OCI-LY1 (cell line): ENCODE data around the gene JUND.

Source experiments
- H2AFZ ChIP-seq: fragments of 200-600 bp; sonication (generic), shearing (Covaris generic); 2 replicates; pipeline ENCODE4 v1.6.0; 2014; ENCODE audit warnings: antibody characterized with exemption, mild to moderate bottlenecking, low read length
- H3F3A ChIP-seq: fragments of 200-600 bp; sonication (generic), shearing (Covaris generic); 2 replicates; pipeline ENCODE4 v1.6.0; 2014; ENCODE audit warnings: mild to moderate bottlenecking, antibody characterized with exemption, low read length, moderate library complexity; ENCODE audit not compliant: insufficient read depth
- H3K27ac ChIP-seq: fragments of 200-600 bp; sonication (generic); 2 replicates; pipeline ENCODE4 v1.5.1; 2014; ENCODE audit warnings: low read length, mixed run types, mild to moderate bottlenecking, low read depth; ENCODE audit not compliant: poor library complexity, severe bottlenecking
- H3K27me3 ChIP-seq: fragments of 200-600 bp; sonication (generic); 2 replicates; pipeline ENCODE4 v1.6.0; 2014; ENCODE audit warnings: antibody characterized with exemption, mild to moderate bottlenecking, low read length, moderate library complexity; ENCODE audit not compliant: insufficient read depth
- H3K36me3 ChIP-seq: fragments of 200-600 bp; sonication (generic); 2 replicates; pipeline ENCODE4 v1.6.1; 2014; ENCODE audit warnings: mild to moderate bottlenecking, antibody characterized with exemption, low read length, moderate library complexity, mixed read lengths; ENCODE audit not compliant: insufficient read depth
- H3K4me1 ChIP-seq: fragments of 200-600 bp; sonication (generic); 2 replicates; pipeline ENCODE4 v1.5.1; 2014; ENCODE audit warnings: mild to moderate bottlenecking, low read length, moderate library complexity; ENCODE audit not compliant: insufficient read depth, severe bottlenecking
- H3K4me2 ChIP-seq: fragments of 200-600 bp; sonication (generic), shearing (Covaris generic); 2 replicates; pipeline ENCODE4 v1.6.1; 2014; ENCODE audit warnings: low read length
- H3K4me3 ChIP-seq: fragments of 200-600 bp; sonication (generic); 2 replicates; pipeline ENCODE4 v1.5.1; 2014; ENCODE audit warnings: low read length, low read depth, mild to moderate bottlenecking, mixed read lengths; ENCODE audit not compliant: poor library complexity, severe bottlenecking
- H3K79me2 ChIP-seq: fragments of 200-600 bp; shearing (Covaris generic); 2 replicates; pipeline ENCODE4 v1.6.1; 2016; ENCODE audit warnings: mixed run types, low read length, mixed read lengths; ENCODE audit not compliant: insufficient read depth
- H3K9ac ChIP-seq: fragments of 200-600 bp; sonication (generic), shearing (Covaris generic); 2 replicates; pipeline ENCODE4 v1.6.1; 2014; ENCODE audit warnings: mild to moderate bottlenecking, low read length, mixed read lengths
- H3K9me2 ChIP-seq: fragments of 200-600 bp; sonication (generic), shearing (Covaris generic); 2 replicates; pipeline ENCODE4 v1.6.1; 2014; ENCODE audit warnings: low read depth, mild to moderate bottlenecking, low read length, mixed read lengths
- H3K9me3 ChIP-seq: fragments of 200-600 bp; shearing (Covaris generic); 2 replicates; pipeline ENCODE4 v1.6.1; 2014; ENCODE audit warnings: low read length, mixed read lengths
- H4K20me1 ChIP-seq: fragments of 200-600 bp; sonication (generic), shearing (Covaris generic); 2 replicates; pipeline ENCODE4 v1.6.0; 2016; ENCODE audit warnings: mild to moderate bottlenecking, low read length; ENCODE audit not compliant: insufficient read depth
- EZH2 ChIP-seq: fragments of 200-600 bp; sonication (generic), shearing (Covaris generic); IDR thresholded peaks from 2 replicates; pipeline ENCODE4 v1.8.0; 2017; ENCODE audit warnings: borderline replicate concordance, mixed run types, mild to moderate bottlenecking, antibody characterized with exemption, low read length, moderate library complexity, mixed read lengths
- TF ChIP-seq, protein P1 (sequence below): fragments of 200-600 bp; sonication (generic), shearing (Covaris generic); IDR thresholded peaks from 2 replicates; pipeline ENCODE4 v1.5.1; 2017; ENCODE audit warnings: mild to moderate bottlenecking, antibody characterized with exemption, low read length, moderate library complexity, mixed read lengths

The JUND gene

DNA sequence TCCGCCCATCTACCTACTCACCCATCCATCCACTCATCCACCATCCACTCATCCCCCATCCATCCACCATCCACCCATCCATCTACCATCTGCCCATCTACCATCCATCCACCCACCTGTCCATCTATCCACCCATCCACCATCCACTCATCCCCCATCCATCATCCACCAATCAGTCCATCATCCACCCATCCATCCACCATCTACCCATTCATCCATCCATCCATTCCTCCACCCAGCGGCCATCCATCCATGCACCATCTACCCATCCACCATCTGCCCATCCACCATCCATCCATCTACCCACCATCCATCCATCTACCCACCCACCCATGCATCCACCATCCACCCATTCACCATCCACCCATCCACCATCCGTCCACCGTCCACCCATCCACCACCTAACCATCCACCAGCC, 13.6 kb upstream of the JUND start:
- H3K9me3 ChIP-seq: no peaks in the 10 kb centered on the region
- peaks cover 18% of the 10 kb centered on the region for H3K4me1 ChIP-seq
- no peaks in the 10 kb centered on the region for H3K9me2 ChIP-seq
- no peak overlapping the region for H3K4me3 ChIP-seq
- H3F3A ChIP-seq: no peaks in the 10 kb centered on the region
- H3K4me2 ChIP-seq: no peak overlapping the region
- H3K9ac ChIP-seq: no peak overlapping the region
- no peaks in the 10 kb centered on the region for H3K79me2 ChIP-seq
- H3K36me3 ChIP-seq: no peaks in the 10 kb centered on the region
- no peak overlapping the region for H2AFZ ChIP-seq
- H3K27me3 ChIP-seq: peaks cover 14% of the 10 kb centered on the region; the same call in 1 of the 2 replicates
- no peaks in the 10 kb centered on the region for H4K20me1 ChIP-seq
- H3K27ac ChIP-seq: no peak overlapping the region
- TF ChIP-seq, protein P1, sequence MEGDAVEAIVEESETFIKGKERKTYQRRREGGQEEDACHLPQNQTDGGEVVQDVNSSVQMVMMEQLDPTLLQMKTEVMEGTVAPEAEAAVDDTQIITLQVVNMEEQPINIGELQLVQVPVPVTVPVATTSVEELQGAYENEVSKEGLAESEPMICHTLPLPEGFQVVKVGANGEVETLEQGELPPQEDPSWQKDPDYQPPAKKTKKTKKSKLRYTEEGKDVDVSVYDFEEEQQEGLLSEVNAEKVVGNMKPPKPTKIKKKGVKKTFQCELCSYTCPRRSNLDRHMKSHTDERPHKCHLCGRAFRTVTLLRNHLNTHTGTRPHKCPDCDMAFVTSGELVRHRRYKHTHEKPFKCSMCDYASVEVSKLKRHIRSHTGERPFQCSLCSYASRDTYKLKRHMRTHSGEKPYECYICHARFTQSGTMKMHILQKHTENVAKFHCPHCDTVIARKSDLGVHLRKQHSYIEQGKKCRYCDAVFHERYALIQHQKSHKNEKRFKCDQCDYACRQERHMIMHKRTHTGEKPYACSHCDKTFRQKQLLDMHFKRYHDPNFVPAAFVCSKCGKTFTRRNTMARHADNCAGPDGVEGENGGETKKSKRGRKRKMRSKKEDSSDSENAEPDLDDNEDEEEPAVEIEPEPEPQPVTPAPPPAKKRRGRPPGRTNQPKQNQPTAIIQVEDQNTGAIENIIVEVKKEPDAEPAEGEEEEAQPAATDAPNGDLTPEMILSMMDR: no peak
- TF ChIP-seq EZH2: no peak

DNA sequence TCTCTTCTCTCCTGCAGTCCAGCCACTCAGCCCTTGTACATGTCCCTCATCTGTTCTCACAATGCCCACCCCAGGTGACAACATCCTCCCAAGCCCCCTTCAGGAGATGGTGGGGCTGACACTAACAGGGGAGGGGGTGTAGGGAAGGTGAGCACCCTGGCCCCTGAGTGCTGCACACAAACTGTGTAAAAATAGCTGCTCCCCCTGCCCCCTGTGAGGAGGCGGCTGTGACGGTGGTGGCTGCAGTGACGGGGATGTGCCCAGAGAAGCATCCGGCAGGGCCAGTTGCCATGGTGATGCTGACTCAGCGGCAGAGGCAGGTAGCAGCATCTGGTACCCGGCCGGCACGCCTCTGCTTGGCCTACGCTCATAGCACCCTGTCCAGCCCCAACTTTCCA, 13.0 kb upstream of the JUND start:
- no peak for TF ChIP-seq EZH2
- TF ChIP-seq, protein P1: no peak
- peaks cover 18% of the 10 kb centered on the region for H3K4me1 ChIP-seq

DNA sequence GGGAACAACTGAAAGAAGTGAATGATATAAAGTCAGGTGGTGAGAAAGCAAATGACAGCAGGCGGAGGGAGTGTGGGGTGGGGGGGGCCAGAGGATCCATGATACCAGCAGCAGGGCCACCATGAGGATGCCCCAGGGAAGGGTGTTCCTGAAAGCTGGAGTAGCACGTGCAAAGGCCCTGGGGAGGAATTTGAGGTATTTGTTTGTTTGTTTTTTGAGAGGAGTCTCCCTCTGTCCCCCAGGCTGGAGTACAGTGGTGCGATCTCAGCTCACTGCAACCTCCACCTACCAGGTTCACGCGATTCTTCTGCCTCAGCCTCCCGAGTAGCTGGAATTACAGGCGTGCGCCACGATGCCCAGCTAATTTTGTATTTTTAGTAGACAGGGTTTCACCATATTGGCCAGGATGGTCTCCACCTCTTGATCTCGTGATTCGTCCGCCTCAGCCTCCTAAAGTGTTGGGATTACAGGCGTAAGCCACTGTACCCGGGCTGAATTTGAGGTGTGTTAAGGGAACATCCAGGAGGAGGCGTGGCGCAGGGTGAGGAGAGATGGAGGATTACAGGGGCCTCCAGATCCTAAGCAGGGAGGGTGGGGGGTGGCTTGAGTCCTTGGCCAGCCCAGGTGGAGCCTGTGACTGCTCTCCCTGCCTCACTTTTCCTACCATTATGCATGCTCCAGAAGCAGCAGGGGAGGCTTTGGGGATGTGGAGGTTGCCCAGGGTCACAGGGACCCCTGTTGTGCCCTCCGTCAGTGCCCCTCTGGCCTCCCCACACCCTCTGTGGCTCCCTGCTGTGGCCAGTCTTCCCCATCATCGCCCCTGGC, 12.4 kb upstream of the JUND start:
- Histone ChIP-seq H3K9ac (no peak overlapping the region), H3K9me3 (no peaks in the 10 kb centered on the region), H3K4me2 (no peak overlapping the region), H3K9me2 (no peaks in the 10 kb centered on the region), H3K79me2 (no peaks in the 10 kb centered on the region), H3K27me3 (peaks cover 9% of the 10 kb centered on the region; the same call in 1 of the 2 replicates), H3K27ac (no peak overlapping the region), H3F3A (no peaks in the 10 kb centered on the region), H3K4me1 (peaks cover 18% of the 10 kb centered on the region), H2AFZ (no peak overlapping the region), H3K36me3 (no peaks in the 10 kb centered on the region), H3K4me3 (no peak overlapping the region), H4K20me1 (no peaks in the 10 kb centered on the region)
- TF ChIP-seq, protein P1: no peak
- TF ChIP-seq EZH2: no peak

More for the DNA sequence above, 13.0 kb upstream of the JUND start:
- no peaks in the 10 kb centered on the region for H3K79me2 ChIP-seq
- no peak overlapping the region for H3K9ac ChIP-seq
- no peak overlapping the region for H3K27ac ChIP-seq
- H3K4me3 ChIP-seq: no peak overlapping the region
- no peaks in the 10 kb centered on the region for H3K36me3 ChIP-seq
- H3K27me3 ChIP-seq: peaks cover 14% of the 10 kb centered on the region; the same call in 1 of the 2 replicates
- H3K4me2 ChIP-seq: no peak overlapping the region
- no peaks in the 10 kb centered on the region for H3K9me3 ChIP-seq
- H3K9me2 ChIP-seq: no peaks in the 10 kb centered on the region
- no peaks in the 10 kb centered on the region for H4K20me1 ChIP-seq
- H3F3A ChIP-seq: no peaks in the 10 kb centered on the region
- H2AFZ ChIP-seq: no peak overlapping the region
